Loucy (cell line): Measurements from ENCODE around the gene ARHGAP40.

ENCODE experiments used
- H2AFZ ChIP-seq: fragments of 200-600 bp; sonication (generic); 2 replicates; pipeline ENCODE4 v1.6.0; 2016; ENCODE audit warnings: antibody characterized with exemption, mild to moderate bottlenecking, low read length, moderate library complexity
- H3F3A ChIP-seq: fragments of 200-600 bp; 2 replicates; pipeline ENCODE4 v1.6.0; 2016; ENCODE audit warnings: antibody characterized with exemption, low read depth, mild to moderate bottlenecking
- H3K27me3 ChIP-seq: fragments of 200-600 bp; sonication (generic); 2 replicates; pipeline ENCODE4 v1.6.1; 2014; ENCODE audit warnings: low read length, mild to moderate bottlenecking; ENCODE audit not compliant: insufficient read depth, poor library complexity, severe bottlenecking
- H3K36me3 ChIP-seq: fragments of 200-600 bp; sonication (generic); 2 replicates; pipeline ENCODE4 v1.6.1; 2016; ENCODE audit warnings: low read length; ENCODE audit not compliant: insufficient read depth
- H3K4me1 ChIP-seq: fragments of 200-600 bp; sonication (generic); 2 replicates; pipeline ENCODE4 v1.5.1; 2014; ENCODE audit warnings: low read length, mild to moderate bottlenecking; ENCODE audit not compliant: insufficient read depth, poor library complexity, severe bottlenecking
- H3K4me2 ChIP-seq: fragments of 200-600 bp; sonication (generic); 2 replicates; pipeline ENCODE4 v1.6.0; 2014; ENCODE audit warnings: antibody characterized with exemption, low read length, low read depth, mild to moderate bottlenecking; ENCODE audit not compliant: poor library complexity, severe bottlenecking
- H3K4me3 ChIP-seq: fragments of 200-600 bp; sonication (generic); 2 replicates; pipeline ENCODE4 v1.5.1; 2014; ENCODE audit warnings: low read length, mild to moderate bottlenecking, mixed read lengths; ENCODE audit not compliant: poor library complexity, severe bottlenecking
- H3K79me2 ChIP-seq: fragments of 200-600 bp; sonication (generic); 2 replicates; pipeline ENCODE4 v1.6.1; 2014; ENCODE audit warnings: low read length; ENCODE audit not compliant: insufficient read depth
- H3K9ac ChIP-seq: fragments of 200-600 bp; sonication (generic); 2 replicates; pipeline ENCODE4 v1.6.0; 2014; ENCODE audit warnings: mild to moderate bottlenecking, low read depth, low read length, moderate library complexity; ENCODE audit not compliant: poor library complexity, severe bottlenecking
- H3K9me2 ChIP-seq: fragments of 200-600 bp; sonication (generic); replicated peaks from 2 replicates; pipeline ENCODE4 v1.6.1; 2016; ENCODE audit warnings: low read depth, low read length, mixed read lengths
- H3K9me3 ChIP-seq: fragments of 200-600 bp; sonication (generic); 2 replicates; pipeline ENCODE4 v1.6.1; 2014; ENCODE audit warnings: mild to moderate bottlenecking, antibody characterized with exemption, low read length, low read depth; ENCODE audit not compliant: insufficient read depth
- H4K20me1 ChIP-seq: fragments of 200-600 bp; sonication (generic); 2 replicates; pipeline ENCODE4 v1.6.0; 2014; ENCODE audit warnings: antibody characterized with exemption, low read length, mild to moderate bottlenecking; ENCODE audit not compliant: insufficient read depth, poor library complexity, severe bottlenecking
- EZH2phosphoT487 ChIP-seq: fragments of 200-600 bp; IDR thresholded peaks from 2 replicates; pipeline ENCODE4 v1.6.1; 2018; ENCODE audit warnings: antibody characterized with exemption, mild to moderate bottlenecking, moderate library complexity, borderline replicate concordance
- TF ChIP-seq, protein P1 (sequence below): fragments of 200-600 bp; sonication (generic); conservative IDR thresholded peaks from 2 replicates; pipeline ENCODE4 v1.5.1; 2014; ENCODE audit warnings: mild to moderate bottlenecking, antibody characterized with exemption, low read length

ARHGAP40 gene

DNA sequence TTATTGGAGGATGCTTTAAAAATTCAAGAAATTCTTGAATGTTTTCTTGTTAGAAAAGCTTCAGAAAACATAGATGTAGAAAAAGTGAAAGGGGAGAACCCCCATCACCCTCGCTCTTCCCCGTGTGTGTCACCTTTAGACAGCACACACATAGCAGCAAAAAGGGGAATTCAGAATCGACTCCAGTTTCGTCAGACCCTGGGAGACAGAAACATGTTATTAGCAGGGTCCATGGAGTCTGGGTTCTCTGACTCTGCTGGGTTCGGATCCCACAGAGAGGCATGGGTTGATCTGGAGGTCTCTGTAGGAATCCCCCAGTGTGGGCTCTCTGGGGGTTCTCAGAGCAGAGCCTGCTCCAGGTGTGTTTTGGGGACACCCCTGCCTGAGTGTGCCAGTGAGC is 43.7 kb downstream of the ARHGAP40 start:
- no peaks in the 10 kb centered on the region for H4K20me1 ChIP-seq
- peak overlapping the region; percentile 98; the same call in 1 of the 2 replicates for H2AFZ ChIP-seq
- H3K4me2 ChIP-seq: no peak overlapping the region

DNA sequence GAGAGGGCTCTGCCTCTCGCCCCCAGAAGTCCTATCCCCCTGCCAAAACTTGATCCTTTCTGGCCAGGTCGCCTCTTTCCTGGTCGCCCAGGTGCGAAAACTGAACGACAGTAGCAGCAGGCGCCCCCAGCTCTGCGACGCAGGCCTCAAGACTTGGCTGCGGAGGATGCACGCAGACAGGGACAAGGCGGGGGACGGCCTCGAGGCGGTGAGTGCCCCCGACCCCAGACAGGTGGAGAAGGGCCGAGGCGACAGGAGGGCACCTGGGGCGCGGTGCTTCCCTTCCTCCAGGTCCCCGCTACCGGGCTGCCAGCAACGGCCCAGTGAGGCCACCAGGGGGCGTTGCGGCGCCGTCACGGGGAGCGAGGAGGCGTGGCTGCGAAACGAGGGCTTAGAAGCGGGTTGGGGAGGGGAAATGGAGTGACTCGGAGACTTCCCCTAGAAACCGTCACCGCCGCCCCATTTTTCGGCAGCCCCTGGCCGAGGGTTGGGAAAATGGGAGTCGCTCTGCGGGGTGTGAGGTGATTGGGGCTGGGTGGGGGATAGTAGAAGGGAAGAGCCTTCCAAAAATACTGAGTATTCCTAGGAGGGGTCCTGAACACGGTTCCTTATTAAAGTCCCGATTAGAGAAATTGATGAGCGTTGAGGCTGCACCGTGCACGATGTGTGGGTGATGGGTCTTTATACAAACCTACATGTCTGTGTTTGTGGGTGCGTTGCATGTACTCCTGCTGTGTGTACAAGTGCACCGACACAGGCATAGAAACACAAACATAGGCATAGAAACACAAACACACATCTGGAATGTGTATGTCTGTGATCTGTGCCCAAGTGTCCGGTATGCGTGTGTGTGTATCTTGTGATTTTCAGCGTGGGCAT is 44.6 kb downstream of the ARHGAP40 start:
- peak overlapping the region; percentile 98 for H2AFZ ChIP-seq
- no peaks in the 10 kb centered on the region for H3K27me3 ChIP-seq
- H3K79me2 ChIP-seq: no peaks in the 10 kb centered on the region
- H4K20me1 ChIP-seq: no peaks in the 10 kb centered on the region
- no peaks in the 10 kb centered on the region for H3F3A ChIP-seq
- peaks cover 7% of the 10 kb centered on the region for H3K4me1 ChIP-seq
- H3K4me2 ChIP-seq: peak overlapping the region; percentile 90
- no peaks in the 10 kb centered on the region for H3K36me3 ChIP-seq
- no peaks in the 10 kb centered on the region for H3K9me3 ChIP-seq
- TF ChIP-seq, protein P1, sequence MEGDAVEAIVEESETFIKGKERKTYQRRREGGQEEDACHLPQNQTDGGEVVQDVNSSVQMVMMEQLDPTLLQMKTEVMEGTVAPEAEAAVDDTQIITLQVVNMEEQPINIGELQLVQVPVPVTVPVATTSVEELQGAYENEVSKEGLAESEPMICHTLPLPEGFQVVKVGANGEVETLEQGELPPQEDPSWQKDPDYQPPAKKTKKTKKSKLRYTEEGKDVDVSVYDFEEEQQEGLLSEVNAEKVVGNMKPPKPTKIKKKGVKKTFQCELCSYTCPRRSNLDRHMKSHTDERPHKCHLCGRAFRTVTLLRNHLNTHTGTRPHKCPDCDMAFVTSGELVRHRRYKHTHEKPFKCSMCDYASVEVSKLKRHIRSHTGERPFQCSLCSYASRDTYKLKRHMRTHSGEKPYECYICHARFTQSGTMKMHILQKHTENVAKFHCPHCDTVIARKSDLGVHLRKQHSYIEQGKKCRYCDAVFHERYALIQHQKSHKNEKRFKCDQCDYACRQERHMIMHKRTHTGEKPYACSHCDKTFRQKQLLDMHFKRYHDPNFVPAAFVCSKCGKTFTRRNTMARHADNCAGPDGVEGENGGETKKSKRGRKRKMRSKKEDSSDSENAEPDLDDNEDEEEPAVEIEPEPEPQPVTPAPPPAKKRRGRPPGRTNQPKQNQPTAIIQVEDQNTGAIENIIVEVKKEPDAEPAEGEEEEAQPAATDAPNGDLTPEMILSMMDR: peak; percentile 81
- no peak for TF ChIP-seq EZH2phosphoT487
- peak overlapping the region; percentile 72 for H3K4me3 ChIP-seq
- no peaks in the 10 kb centered on the region for H3K9me2 ChIP-seq
- peak overlapping the region; percentile 64 for H3K9ac ChIP-seq

More for the DNA sequence above, 43.7 kb downstream of the ARHGAP40 start:
- Histone ChIP-seq H3K4me1 (peaks cover 7% of the 10 kb centered on the region), H3K9ac (no peak overlapping the region), H3F3A (no peaks in the 10 kb centered on the region), H3K4me3 (no peak overlapping the region), H3K27me3 (no peaks in the 10 kb centered on the region), H3K9me2 (no peaks in the 10 kb centered on the region), H3K9me3 (no peaks in the 10 kb centered on the region), H3K36me3 (no peaks in the 10 kb centered on the region), H3K79me2 (no peaks in the 10 kb centered on the region)
- TF ChIP-seq, protein P1: no peak
- TF ChIP-seq EZH2phosphoT487: no peak

DNA sequence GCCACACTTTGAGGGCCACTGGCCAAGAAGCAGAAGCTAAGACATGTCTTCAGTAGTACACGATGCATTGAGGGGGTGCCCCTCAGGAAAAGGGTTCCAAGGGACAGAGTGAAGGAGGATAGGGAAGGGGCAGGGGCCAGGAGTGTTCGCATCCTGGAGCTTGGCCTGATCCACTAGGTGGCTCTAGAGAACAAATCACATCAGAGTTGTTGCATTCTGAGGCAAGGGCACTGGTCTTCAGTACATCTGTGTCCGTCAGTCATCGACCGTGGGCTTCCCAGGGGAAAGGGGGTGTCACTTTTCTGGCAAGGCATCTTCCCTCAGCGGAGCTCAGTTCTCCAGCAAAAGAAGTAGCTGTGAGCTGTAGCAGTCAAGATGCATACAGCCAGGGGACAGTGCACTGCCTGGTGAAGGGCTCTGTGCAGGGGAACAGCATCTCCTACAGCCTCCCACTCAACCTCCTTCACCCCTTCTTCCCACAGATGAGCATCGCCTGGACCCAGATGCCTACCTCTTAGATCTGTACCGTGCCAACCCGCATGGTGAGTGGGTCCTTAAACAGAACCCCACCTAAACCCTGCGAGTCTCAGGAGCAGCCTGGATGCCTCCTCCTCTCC is 47.8 kb downstream of the ARHGAP40 start:
- Histone ChIP-seq H3K36me3 (no peaks in the 10 kb centered on the region), H3K4me1 (peaks cover 7% of the 10 kb centered on the region), H3K9me3 (no peaks in the 10 kb centered on the region), H2AFZ (no peak overlapping the region), H3K9ac (no peak overlapping the region), H3K4me3 (no peak overlapping the region), H3K27me3 (no peaks in the 10 kb centered on the region), H4K20me1 (no peaks in the 10 kb centered on the region), H3K4me2 (no peak overlapping the region), H3K9me2 (no peaks in the 10 kb centered on the region), H3K79me2 (no peaks in the 10 kb centered on the region), H3F3A (no peaks in the 10 kb centered on the region)
- no peak for TF ChIP-seq EZH2phosphoT487
- TF ChIP-seq, protein P1: peak; percentile 74
